ENCODE results near the gene MAEA.

GRCh38 chr4:1291996-1292702, 2.5 kb downstream of the MAEA start:
- TF ChIP-seq CTCF (IDR thresholded peaks at IDR 0.05), result no peak
- no peak for TF ChIP-seq POLR2A (IDR thresholded peaks at IDR 0.05)
